HG03039 (cell line): ENCODE results near the gene CCDC158.
"Not testable (repeated sequence)": the region's sequence is repeated elsewhere in the genome, so short reads cannot be mapped to it uniquely, and the experiment has no call there.

Experiments
- ATAC-seq: cut with Tn5 transposase; IDR thresholded peaks from one replicate; pipeline ENCODE4 v1.9.1; 2021; ENCODE audit warnings: mild to moderate bottlenecking, moderate library complexity; ENCODE audit not compliant: unreplicated experiment

The CCDC158 gene

GRCh38 chr4:76420762-76421581 is at the start of gene CCDC158:
TSS of gene CCDC158 (minus strand) at chr4:76421141. CDS start at chr4:76403207, 17,934 bp downstream.
- no peak for ATAC-seq

GRCh38 chr4:76470532-76470931 is 49.6 kb upstream of the CCDC158 start:
- no peak for ATAC-seq

DNA sequence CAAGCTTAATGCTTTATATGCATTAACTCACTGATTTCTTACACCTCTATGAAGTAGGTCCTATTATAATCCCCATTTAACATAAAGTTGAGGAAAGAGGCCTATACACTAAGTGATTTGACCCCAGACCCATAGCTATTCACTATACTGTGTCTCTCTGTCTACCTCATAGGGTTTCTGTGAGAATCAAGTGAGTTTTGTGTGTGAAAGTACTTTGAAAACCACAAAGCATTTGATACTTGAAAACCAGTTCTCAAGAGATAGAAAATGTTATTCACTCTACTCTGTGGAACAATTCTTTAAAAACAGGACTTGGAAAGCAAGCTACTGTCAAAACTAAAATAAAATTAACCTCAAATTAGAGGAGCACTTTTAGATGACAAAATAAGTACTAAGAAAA is 49.1 kb upstream of the CCDC158 start:
- ATAC-seq, result no peak

DNA sequence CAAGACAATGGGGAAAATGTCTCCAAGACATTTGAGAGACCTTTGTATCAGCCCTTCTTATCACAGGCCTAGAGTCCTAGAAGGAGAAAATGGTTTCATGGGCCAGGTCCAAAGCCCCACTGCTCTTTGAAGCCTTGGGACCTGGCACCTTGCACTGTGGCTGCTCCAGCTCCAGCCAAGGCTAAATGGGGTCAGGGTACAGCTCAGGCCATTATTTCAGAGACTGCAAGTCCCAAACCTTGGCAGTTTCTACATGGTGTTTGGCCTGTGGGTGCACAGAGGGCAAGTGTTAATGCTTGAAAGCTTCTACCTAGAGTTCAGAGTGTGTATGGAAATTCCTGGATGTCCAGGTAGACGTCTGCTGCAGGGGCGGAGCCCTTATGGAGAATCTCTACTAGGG is 42.6 kb upstream of the CCDC158 start:
- no peak for ATAC-seq

GRCh38 chr4:76459291-76459723 is 38.4 kb upstream of the CCDC158 start:
- no peak for ATAC-seq

DNA sequence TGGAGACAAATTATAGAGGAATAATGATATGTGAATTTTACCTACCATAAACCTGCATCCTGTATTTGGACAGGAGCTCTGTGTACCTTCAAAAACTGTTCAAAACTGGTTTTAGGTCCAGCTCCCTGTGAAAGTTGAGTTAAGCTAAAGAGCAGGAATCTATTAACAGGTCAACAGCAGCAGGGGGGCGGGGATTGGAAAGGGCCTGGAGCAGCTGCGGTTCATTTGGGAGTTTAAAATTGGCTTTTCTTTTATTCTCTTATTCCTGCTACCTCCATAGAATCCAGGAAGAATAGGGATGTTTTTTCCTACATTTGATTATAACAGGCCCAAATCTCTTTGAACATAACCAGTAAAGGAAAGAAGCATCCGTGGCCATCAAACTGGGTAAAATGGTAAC is 37.9 kb upstream of the CCDC158 start:
- ATAC-seq, result no peak

DNA sequence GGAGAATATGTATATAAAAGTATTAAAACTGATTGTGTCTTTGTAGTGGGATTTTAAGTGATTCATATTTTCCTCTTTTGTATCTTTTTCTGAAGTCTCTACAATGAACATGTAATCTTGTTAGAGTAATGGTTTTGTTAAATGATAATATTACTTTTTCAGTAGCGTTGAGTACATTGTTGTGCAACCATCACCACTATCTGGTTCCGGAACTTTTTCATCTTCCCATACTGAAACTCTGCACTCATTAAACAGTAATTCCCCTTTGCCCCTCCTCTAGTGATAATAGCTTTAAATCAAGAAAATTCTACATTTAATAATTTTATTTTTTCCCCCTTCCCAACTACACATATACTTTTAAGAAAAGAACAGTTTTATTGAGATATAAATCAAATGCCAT is 37.4 kb upstream of the CCDC158 start:
- no peak for ATAC-seq

GRCh38 chr4:76457885-76458284 is 36.9 kb upstream of the CCDC158 start:
- no peak for ATAC-seq

GRCh38 chr4:76454073-76454472 is 33.1 kb upstream of the CCDC158 start:
- ATAC-seq, result not testable (repeated sequence)

DNA sequence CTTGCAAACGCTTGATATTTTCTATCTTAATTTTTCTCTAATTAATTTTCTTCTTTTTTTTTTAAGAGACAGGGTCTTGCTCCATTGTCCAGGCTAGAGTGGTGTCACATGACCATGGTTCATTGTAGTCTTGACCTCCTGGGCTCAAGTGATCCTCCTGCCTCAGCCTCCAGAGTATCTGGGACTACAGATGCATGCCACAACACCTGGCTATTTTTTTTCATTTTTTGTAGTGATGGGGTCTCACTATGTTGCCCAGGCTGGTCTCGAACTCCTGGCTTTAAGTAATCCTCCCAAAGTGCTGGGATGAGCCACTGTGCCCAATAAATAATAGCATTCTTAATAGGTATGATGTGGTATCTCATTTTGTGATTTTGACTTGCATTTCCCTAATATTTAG is 32.3 kb upstream of the CCDC158 start:
- ATAC-seq, result no peak

GRCh38 chr4:76449833-76450232 is 28.9 kb upstream of the CCDC158 start:
- ATAC-seq, result no peak

DNA sequence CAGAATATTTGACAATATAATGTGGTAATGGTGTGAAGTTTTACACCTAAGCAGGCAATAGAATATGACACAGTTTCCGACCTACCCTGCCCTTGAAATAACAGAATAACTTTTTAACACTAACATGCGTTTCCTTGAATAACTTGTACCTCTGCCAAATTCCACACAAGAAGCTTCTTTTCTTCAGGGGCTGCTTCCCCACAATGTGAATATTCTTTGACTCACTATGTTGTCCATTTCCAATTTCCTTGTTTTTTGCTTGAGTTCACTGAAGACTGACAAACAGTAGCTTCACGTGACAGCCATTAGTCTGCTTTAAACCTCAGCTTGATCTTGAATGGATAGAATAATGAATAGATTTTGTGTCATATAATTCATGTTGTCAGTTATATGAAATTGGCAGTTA is 28.4 kb upstream of the CCDC158 start:
- ATAC-seq, result no peak

- no peak for ATAC-seq
Observed at GRCh38 chr4:76448211-76448610, 27.3 kb upstream of the CCDC158 start.

GRCh38 chr4:76447393-76447851 is 26.5 kb upstream of the CCDC158 start:
- no peak for ATAC-seq

DNA sequence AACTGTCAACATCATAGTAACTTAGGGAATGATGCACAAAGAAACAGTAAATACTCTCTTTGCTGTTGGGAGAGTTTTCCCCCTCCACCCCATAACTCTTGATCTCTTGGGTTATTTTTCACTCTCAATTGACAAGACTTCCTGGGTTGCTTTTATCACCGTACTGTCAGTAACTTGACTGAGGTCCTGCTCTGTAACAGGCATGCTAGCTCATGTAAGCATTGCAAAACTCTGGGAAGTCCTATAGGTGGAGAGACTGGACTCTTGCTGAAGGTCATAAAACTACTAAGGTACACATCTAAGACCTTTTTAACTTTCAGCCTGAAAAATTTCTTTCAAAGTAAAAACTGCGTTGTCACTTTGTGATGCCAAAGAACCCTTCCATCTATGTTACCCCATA is 25.0 kb upstream of the CCDC158 start:
- ATAC-seq, result no peak

DNA sequence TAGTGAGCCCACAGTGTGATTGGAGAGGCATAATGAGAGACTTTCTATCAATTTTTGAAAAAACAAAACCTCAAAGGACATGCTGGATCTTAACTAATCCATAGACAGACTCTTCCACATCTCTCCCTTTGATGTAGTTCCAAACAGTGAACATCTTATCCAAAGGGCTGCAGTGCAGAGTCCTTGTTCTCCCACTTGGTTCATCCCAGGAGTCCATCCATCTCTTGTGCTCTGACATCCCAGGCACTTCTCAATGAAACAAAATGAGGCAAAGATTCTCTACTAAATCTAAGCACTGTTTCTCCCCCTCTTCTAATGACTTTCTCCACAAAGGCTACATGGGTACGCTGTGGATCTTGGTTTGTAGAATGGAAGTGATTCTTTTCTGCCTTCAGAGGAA is 22.4 kb upstream of the CCDC158 start:
- ATAC-seq, result no peak

DNA sequence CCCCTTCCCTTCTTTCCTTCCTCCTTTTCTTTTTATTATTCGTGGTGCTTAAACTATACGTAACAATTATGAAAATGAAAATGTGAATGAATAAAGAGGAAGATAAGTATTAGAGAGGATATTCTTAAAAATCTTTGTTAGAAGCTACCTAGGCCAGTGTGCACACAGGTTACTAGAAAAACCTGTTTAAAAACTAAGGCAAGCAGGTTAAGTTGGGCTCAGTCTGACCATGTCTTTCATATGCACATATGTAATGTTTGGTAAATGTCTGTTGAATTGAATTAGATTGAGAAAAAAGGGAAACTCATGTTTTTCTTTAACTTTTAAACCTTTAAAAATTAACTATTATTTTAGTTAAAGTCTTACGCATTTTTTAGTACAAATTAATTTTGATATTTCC is 21.9 kb upstream of the CCDC158 start:
- ATAC-seq, result no peak

- ATAC-seq, result no peak
Observed at GRCh38 chr4:76441881-76442280, 20.9 kb upstream of the CCDC158 start.

GRCh38 chr4:76439491-76439890 is 18.6 kb upstream of the CCDC158 start:
- no peak for ATAC-seq

- no peak for ATAC-seq
Observed at GRCh38 chr4:76435528-76436319, 14.8 kb upstream of the CCDC158 start.

DNA sequence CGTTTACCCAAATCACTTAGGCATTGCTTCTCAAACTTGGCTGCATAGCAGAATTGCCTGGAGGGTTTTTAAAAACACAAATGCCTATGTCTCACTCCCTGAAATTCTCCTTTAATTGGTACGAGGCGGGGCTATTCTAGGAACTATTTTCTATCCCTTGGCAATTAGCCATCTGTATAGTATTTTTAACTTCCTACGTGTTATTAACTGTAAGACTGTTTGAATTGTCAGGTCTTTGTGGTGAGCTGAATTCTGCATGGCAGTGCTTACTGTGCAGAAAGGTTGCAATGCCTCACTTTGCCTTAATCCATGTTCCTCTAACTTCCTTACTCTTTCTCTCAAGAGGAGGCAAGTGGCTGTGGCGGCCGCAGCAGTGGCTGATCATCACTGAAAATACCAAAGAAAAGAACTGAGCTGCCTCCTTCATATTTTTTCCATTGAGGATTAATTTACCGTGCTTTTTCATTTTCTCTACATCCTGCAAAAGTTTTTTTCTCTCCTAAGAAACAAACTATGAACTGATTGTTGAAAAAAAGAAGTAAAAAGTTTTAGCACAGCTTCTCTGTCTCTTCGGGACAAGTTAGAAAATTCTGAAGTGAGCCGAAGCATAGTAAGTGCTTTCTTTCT is 14.1 kb upstream of the CCDC158 start, which contains the start of gene SHROOM3:
Gene SHROOM3 (plus strand): TSS at position 329 of the 627 bp plus-strand sequence. CDS start 824 bp downstream, outside the sequence.
- ATAC-seq, result no peak
